NOMO-1 (cell line): ENCODE results near the gene HIP1.
"Not testable (repeated sequence)": the region's sequence is repeated elsewhere in the genome, so short reads cannot be mapped to it uniquely, and the experiment has no call there.

Source experiments
- DNase-seq, 2 experiments: peaks; one replicate each; lab custom pipeline; 2025; ENCODE audit not compliant: unreplicated experiment in 2 of 2; lab: John Stamatoyannopoulos, UW

HIP1 gene

DNA sequence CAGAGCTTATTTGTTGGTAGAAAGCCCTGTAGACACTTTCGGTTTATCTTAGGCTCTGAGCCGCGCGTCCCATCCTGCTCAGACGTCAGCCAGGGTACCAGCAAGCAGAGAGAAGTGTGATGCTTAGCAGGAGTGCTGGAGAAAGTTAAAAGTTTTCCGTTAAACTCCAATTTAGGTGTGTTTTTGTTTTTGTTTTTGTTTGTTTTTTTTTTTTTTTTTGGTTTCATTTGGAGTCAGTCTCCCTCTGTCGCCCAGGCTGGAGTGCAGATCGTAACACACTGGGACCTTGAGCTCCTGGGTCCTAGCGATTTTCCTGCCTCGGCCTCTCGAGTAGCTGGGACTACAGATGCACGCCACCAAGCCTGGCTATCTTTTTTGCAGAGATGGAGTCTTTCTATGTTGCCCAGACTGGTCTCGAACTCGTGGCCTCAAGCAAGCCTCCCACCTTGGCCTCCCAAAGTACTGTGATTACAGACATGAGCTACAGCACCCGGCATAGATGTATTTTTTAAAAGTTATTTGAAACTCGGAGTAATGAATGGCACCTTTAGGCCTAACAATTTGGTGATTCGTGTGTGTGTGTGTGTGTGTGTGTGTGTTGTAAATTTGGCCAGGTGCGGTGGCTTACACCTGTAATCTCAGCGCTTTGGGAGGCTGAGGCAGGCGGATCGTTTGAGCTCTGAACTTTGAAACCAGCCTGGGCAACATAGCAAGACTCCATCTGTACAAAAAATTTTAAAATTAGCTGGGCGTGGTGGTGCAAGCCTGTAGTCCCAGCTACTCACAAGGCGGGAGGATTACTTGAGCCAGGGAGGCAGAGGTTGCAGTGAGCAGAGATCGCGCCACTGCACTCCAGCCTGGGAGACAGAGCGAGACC lies 1.3 kb upstream of the HIP1 start:
- no peak for DNase-seq

- peak; percentile 100 for DNase-seq
Measured at GRCh38 chr7:75738975-75739795, 444 bp upstream of the HIP1 start.

GRCh38 chr7:75737856-75738603 lies 711 bp downstream of the HIP1 start:
- peak; percentile 42 to 53 for DNase-seq

GRCh38 chr7:75735581-75736350 lies 3.0 kb downstream of the HIP1 start:
- DNase-seq = no peak

GRCh38 chr7:75734586-75735458 lies 3.9 kb downstream of the HIP1 start:
- DNase-seq = no peak

- DNase-seq = no peak
Measured at GRCh38 chr7:75732764-75733630, 5.7 kb downstream of the HIP1 start.

DNA sequence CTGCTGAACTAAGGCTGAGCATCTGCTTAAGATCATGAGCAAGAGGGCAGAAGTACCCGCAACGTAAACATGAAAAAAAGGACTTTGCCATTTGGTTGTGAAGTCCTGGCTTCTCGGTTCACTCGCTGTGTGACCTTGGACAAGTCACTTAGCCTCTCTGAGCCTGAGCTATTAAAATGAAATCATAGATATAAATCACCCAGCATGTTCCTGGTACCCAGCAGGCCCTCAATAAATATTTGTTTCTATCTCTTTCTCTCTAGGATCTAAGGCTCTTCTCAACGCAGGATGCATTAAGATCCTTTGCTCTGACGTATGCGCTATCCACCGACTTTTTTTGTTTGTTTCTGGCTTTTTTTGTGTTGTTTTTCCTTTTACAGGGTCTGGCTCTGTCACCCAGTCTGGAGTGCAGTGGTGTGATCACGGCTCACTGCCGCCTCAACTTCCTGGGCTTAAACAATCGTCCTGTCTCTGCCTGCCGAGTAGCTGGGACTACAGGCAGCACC lies 6.7 kb downstream of the HIP1 start:
- DNase-seq = no peak

DNA sequence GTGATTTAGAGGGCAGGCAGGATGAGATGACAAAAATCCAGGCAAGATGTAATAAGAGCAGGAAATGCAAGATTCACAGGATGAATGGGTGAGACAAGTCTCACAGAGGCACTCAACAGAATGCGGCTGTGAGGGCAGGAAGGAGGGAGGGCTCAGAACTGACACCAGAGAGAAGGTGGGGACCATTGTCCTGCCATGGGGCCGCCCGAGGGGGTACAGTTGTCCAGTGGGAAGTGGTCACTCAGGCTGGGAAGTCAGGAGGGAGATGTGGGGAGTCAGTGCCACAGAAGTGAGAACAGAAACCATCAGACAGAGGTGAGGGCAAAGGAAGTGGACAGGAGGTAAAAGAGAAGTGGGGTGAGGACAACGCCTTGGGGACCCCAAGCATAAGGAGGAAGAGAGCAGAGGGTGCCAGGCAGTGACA lies 8.9 kb downstream of the HIP1 start:
- DNase-seq = peak; percentile 73 to 82

GRCh38 chr7:75727881-75728593 lies 10.7 kb downstream of the HIP1 start:
- no peak for DNase-seq

DNA sequence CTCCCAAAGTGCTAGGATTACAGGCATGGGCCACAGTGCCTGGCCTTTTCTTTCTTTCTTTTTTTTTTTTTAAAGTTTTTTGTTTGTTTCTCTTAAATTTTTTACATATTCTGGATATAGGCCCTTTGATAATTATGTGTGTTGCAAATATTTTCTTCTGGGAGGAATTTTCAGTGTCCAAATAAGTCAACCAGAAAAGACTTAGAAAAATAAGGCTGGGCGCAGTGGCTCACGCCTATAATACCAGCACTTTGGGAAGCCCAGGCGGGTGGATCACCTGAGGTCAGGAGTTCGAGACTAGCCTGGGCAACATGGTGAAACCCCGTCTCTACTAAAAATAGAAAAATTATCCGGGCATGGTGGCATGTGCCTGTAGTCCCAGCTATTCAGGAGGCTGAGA lies 11.4 kb downstream of the HIP1 start:
- not testable (repeated sequence) for DNase-seq

DNA sequence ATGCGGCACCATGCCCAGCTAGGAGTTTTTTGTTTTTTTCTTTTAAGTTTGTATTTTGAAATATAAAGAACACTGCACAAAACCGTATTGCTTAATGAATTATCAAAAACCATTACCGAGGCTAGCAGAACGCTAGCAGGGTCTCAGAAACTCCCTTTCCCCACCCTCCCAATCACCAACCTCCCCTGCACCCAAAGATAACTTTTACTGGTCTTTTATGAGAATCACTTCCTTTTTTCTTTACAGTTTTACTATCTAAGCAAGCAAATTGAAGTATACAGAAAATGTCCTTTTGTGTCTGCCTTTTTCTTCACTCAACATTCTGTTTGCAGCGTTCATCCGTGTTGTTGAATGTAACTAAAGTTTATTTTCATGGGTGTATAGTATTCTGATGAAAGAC lies 13.4 kb downstream of the HIP1 start:
- DNase-seq = peak; percentile 84 to 92

DNA sequence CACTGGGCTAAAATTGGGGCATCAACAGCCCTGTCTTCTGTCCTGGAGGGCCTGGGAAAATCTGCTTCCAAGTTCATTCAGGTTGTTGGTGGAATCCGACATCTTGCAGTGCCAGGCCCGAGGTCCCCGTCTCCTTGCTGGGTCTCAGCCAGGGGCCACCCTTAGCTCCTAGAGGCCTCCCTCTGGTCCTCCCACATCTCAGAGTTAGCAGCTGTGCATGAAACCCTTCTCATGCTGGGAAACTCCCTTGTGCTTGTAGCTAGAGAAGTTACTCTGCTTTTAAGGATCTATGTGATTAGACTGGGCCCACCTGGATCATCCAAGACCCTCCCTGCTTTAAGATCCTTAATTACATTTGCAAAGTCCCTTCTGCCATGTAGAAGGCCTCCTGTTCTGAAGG lies 15.3 kb downstream of the HIP1 start:
- no peak for DNase-seq

- no peak for DNase-seq
Measured at GRCh38 chr7:75722373-75722772, 16.4 kb downstream of the HIP1 start.

GRCh38 chr7:75721922-75722321 lies 16.8 kb downstream of the HIP1 start:
- not testable (repeated sequence) for DNase-seq

DNA sequence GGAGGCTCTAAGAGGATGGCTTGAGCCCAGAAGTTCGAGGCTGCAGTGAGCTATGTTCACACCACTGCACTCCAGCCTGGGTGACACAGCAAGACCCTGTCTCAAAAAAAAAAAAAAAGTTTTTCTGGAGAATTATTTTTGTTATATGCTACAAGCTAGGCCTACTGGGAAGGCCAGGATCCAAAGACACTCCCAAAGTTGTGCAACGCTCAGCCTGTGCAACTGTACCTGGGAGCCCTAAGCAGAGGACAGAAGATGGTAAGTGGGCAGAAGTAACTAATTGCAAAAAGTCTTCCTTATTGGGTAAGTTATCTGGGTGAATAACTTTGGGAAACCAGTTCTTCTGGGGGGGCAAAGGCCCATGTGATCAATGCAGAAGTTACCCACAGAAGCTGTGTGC lies 17.3 kb downstream of the HIP1 start:
- DNase-seq = no peak

- no peak for DNase-seq
Measured at GRCh38 chr7:75719626-75720025, 19.1 kb downstream of the HIP1 start.

GRCh38 chr7:75718390-75719031 lies 20.2 kb downstream of the HIP1 start:
- no peak for DNase-seq
